HepG2 (cell line): ENCODE results near the gene SYNJ2. TPM values are rescaled to one million over a fixed set of nuclear protein-coding genes. Genes with fewer than 3 reads are reported as not detected.

Experiments used
- CCAR2 ChIP-seq: fragments of 200-400 bp; formaldehyde crosslinking; optimal IDR thresholded peaks from 2 replicates; pipeline ENCODE3; 2018; ENCODE audit warnings: low read depth, mild to moderate bottlenecking, low read length, moderate library complexity
- HNRNPK ChIP-seq: fragments of 200-400 bp; formaldehyde crosslinking; IDR thresholded peaks from 2 replicates; pipeline ENCODE4 v1.6.1; 2018; ENCODE audit warnings: low read length, low read depth, moderate library complexity, mild to moderate bottlenecking; ENCODE audit not compliant: poor library complexity, severe bottlenecking
- MAFG ChIP-seq: sonication (generic); formaldehyde crosslinking; IDR thresholded peaks from 2 replicates; pipeline ENCODE4 v1.5.1; 2020; ENCODE audit warnings: mild to moderate bottlenecking, missing genetic modification reagents
- SMAD3 ChIP-seq: sonication (generic); formaldehyde crosslinking; IDR thresholded peaks from 2 replicates; pipeline ENCODE4 v1.4.0; 2020; ENCODE audit warnings: missing genetic modification reagents
- U2AF1 ChIP-seq: fragments of 200-400 bp; formaldehyde crosslinking; optimal IDR thresholded peaks from 2 replicates; pipeline ENCODE3; 2017; ENCODE audit warnings: mild to moderate bottlenecking, low read depth, low read length
- YY1 ChIP-seq: IDR thresholded peaks from 2 replicates; pipeline ENCODE4 v1.6.1; 2011; ENCODE audit warnings: low read length, low read depth, moderate library complexity, mild to moderate bottlenecking; ENCODE audit not compliant: insufficient read depth, insufficient replicate concordance
- polyA plus RNA-seq, 8 experiments: library from polyadenylated mRNA; depleted of rRNA in 3 of 8; stranded (reverse) in 7 of 8; unstranded in 1 of 8; fragments of >200 nt; fragmentation: Illumina TruSeq in 4 of 8; extraction: Trizol in 4 of 8; gene quantifications; 2 replicates each; pipeline versions ENCODE4 v1.2.1 to v1.2.3, GENCODE V29; 2011 to 2016; ENCODE audit warnings: low read depth in 4 of 8, missing spikeins in 1 of 8, mixed read lengths in 1 of 8; ENCODE audit not compliant: insufficient read depth in 1 of 8
- total RNA-seq, 5 experiments: library from RNA; depleted of rRNA; stranded (reverse); fragments of >200 nt; fragmentation: Illumina TruSeq; extraction: Trizol; gene quantifications; 2 replicates each; pipeline ENCODE4 v1.2.3, GENCODE V29; 2016; ENCODE audit warnings: low read depth in 1 of 5
- TF ChIP-seq, protein P1 (sequence below): sonication (generic); formaldehyde crosslinking; IDR thresholded peaks from 2 replicates; pipeline ENCODE4 v1.9.0; 2021; ENCODE audit warnings: mild to moderate bottlenecking, missing genetic modification reagents
- TF ChIP-seq, protein P2 (sequence below): sonication (generic); formaldehyde crosslinking; IDR thresholded peaks from 2 replicates; pipeline ENCODE4 v1.8.1; 2022; ENCODE audit warnings: low read depth, mild to moderate bottlenecking, missing genetic modification reagents
- TF ChIP-seq, protein P3 (sequence below): sonication (generic); formaldehyde crosslinking; IDR thresholded peaks from one replicate; pipeline ENCODE4 v1.5.1; 2020; ENCODE audit warnings: mild to moderate bottlenecking, missing genetic modification reagents; ENCODE audit errors: not compliant biosample characterization

Gene SYNJ2
- total and polyA plus RNA-seq, 2 of the 13 experiments (the other 11 are each of a cell fraction or from before 2014, with no cell fraction given) = 39.1 to 57.6 TPM

DNA sequence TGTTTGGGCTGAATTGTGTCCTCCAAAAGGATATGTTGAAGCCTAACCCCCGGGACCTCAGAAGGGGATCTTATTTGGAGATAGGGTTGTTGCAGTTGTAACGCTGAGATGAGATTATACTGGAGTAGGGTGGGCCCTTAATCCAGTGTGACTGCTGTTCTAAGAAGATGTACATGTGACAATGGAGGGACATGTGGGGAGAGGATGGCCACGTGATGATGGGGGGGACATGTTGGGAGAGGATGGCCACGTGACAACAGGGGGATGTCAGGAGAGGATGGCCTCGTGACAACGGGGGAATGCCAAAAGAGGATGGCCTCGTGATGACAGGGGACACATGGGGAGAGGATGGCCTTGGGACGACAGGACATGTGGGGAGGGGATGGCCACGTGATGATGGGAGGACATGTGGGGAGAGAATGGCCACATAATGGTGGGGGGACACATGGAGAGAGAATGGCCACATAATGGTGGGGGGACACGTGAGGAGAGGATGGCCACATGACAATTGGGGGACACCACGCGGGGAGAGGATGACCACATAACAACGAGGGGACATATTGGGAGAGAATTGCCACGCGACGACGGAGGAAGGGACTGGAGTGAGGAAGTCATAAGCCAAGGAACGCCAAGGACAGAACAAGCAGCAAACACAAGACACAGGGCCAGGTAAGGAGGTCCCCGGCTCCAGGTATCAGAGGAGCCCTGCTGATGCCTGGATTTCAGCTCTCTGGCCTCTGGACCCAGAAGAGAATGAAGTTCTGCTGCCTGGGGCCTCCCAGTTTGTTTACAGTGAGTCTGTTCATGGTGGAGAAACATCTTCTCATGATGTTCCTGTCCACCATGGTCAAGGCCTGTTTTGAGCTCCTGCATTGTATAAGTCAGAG is 29.2 kb downstream of the SYNJ2 start (continued):
- TF ChIP-seq, protein P1, sequence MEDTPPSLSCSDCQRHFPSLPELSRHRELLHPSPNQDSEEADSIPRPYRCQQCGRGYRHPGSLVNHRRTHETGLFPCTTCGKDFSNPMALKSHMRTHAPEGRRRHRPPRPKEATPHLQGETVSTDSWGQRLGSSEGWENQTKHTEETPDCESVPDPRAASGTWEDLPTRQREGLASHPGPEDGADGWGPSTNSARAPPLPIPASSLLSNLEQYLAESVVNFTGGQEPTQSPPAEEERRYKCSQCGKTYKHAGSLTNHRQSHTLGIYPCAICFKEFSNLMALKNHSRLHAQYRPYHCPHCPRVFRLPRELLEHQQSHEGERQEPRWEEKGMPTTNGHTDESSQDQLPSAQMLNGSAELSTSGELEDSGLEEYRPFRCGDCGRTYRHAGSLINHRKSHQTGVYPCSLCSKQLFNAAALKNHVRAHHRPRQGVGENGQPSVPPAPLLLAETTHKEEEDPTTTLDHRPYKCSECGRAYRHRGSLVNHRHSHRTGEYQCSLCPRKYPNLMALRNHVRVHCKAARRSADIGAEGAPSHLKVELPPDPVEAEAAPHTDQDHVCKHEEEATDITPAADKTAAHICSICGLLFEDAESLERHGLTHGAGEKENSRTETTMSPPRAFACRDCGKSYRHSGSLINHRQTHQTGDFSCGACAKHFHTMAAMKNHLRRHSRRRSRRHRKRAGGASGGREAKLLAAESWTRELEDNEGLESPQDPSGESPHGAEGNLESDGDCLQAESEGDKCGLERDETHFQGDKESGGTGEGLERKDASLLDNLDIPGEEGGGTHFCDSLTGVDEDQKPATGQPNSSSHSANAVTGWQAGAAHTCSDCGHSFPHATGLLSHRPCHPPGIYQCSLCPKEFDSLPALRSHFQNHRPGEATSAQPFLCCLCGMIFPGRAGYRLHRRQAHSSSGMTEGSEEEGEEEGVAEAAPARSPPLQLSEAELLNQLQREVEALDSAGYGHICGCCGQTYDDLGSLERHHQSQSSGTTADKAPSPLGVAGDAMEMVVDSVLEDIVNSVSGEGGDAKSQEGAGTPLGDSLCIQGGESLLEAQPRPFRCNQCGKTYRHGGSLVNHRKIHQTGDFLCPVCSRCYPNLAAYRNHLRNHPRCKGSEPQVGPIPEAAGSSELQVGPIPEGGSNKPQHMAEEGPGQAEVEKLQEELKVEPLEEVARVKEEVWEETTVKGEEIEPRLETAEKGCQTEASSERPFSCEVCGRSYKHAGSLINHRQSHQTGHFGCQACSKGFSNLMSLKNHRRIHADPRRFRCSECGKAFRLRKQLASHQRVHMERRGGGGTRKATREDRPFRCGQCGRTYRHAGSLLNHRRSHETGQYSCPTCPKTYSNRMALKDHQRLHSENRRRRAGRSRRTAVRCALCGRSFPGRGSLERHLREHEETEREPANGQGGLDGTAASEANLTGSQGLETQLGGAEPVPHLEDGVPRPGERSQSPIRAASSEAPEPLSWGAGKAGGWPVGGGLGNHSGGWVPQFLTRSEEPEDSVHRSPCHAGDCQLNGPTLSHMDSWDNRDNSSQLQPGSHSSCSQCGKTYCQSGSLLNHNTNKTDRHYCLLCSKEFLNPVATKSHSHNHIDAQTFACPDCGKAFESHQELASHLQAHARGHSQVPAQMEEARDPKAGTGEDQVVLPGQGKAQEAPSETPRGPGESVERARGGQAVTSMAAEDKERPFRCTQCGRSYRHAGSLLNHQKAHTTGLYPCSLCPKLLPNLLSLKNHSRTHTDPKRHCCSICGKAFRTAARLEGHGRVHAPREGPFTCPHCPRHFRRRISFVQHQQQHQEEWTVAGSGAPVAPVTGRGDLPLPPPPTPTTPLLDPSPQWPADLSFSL (CRISPR knock-in tag) = peak; percentile 68; the same call in 1 of the 2 replicates
- TF ChIP-seq, protein P2, sequence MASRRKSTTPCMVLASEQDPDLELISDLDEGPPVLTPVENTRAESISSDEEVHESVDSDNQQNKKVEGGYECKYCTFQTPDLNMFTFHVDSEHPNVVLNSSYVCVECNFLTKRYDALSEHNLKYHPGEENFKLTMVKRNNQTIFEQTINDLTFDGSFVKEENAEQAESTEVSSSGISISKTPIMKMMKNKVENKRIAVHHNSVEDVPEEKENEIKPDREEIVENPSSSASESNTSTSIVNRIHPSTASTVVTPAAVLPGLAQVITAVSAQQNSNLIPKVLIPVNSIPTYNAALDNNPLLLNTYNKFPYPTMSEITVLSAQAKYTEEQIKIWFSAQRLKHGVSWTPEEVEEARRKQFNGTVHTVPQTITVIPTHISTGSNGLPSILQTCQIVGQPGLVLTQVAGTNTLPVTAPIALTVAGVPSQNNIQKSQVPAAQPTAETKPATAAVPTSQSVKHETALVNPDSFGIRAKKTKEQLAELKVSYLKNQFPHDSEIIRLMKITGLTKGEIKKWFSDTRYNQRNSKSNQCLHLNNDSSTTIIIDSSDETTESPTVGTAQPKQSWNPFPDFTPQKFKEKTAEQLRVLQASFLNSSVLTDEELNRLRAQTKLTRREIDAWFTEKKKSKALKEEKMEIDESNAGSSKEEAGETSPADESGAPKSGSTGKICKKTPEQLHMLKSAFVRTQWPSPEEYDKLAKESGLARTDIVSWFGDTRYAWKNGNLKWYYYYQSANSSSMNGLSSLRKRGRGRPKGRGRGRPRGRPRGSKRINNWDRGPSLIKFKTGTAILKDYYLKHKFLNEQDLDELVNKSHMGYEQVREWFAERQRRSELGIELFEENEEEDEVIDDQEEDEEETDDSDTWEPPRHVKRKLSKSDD (CRISPR knock-in tag) = no peak
- TF ChIP-seq, protein P3, sequence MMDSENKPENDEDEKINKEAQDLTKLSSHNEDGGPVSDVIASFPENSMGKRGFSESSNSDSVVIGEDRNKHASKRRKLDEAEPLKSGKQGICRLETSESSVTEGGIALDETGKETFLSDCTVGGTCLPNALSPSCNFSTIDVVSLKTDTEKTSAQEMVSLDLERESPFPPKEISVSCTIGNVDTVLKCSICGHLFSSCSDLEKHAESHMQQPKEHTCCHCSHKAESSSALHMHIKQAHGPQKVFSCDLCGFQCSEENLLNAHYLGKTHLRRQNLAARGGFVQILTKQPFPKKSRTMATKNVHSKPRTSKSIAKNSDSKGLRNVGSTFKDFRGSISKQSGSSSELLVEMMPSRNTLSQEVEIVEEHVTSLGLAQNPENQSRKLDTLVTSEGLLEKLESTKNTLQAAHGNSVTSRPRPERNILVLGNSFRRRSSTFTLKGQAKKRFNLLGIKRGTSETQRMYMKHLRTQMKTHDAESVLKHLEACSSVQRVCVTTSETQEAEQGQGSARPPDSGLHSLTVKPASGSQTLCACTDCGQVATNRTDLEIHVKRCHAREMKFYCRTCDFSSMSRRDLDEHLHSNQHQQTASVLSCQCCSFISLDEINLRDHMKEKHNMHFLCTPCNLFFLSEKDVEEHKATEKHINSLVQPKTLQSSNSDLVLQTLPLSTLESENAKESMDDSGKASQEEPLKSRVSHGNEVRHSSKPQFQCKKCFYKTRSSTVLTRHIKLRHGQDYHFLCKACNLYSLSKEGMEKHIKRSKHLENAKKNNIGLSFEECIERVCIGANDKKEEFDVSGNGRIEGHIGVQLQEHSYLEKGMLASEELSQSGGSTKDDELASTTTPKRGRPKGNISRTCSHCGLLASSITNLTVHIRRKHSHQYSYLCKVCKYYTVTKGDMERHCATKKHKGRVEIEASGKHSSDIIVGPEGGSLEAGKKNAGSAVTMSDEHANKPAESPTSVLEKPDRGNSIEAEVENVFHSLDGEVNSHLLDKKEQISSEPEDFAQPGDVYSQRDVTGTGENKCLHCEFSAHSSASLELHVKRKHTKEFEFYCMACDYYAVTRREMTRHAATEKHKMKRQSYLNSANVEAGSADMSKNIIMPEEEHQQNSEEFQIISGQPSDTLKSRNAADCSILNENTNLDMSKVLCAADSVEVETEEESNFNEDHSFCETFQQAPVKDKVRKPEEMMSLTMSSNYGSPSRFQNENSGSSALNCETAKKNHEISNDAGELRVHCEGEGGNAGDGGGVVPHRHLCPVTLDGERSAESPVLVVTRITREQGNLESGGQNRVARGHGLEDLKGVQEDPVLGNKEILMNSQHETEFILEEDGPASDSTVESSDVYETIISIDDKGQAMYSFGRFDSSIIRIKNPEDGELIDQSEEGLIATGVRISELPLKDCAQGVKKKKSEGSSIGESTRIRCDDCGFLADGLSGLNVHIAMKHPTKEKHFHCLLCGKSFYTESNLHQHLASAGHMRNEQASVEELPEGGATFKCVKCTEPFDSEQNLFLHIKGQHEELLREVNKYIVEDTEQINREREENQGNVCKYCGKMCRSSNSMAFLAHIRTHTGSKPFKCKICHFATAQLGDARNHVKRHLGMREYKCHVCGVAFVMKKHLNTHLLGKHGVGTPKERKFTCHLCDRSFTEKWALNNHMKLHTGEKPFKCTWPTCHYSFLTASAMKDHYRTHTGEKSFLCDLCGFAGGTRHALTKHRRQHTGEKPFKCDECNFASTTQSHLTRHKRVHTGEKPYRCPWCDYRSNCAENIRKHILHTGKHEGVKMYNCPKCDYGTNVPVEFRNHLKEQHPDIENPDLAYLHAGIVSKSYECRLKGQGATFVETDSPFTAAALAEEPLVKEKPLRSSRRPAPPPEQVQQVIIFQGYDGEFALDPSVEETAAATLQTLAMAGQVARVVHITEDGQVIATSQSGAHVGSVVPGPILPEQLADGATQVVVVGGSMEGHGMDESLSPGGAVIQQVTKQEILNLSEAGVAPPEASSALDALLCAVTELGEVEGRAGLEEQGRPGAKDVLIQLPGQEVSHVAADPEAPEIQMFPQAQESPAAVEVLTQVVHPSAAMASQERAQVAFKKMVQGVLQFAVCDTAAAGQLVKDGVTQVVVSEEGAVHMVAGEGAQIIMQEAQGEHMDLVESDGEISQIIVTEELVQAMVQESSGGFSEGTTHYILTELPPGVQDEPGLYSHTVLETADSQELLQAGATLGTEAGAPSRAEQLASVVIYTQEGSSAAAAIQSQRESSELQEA (CRISPR knock-in tag) = peak; percentile 90
- TF ChIP-seq U2AF1 = peak; percentile 63
- no peak for TF ChIP-seq YY1
- no peak for TF ChIP-seq MAFG (CRISPR knock-in tag)
- no peak for TF ChIP-seq HNRNPK
- 0 out of 2 replicates have a peak, but pooled peaks have one; percentile 2 for TF ChIP-seq SMAD3 (CRISPR knock-in tag)
- TF ChIP-seq CCAR2 = no peak
